Measurements from ENCODE around the gene EHMT2. TPM values are rescaled to one million over a fixed set of nuclear protein-coding genes. Genes with fewer than 3 reads are reported as not detected.

The EHMT2 gene
- total RNA-seq, 4 donors from 2014 or later, result 23.4 to 34.5 (median 27.4) TPM

DNA sequence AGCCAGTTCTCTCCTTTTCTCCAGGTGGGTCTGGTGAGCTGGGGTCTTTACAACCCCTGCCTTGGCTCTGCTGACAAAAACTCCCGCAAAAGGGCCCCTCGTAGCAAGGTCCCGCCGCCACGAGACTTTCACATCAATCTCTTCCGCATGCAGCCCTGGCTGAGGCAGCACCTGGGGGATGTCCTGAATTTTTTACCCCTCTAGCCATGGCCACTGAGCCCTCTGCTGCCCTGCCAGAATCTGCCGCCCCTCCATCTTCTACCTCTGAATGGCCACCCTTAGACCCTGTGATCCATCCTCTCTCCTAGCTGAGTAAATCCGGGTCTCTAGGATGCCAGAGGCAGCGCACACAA lies 47.6 kb upstream of the EHMT2 start:
- 42 to 50% methylated on average over 4 to 9 of the region's 9 CpGs for WGBS, 2 donors
- H3K4me3 ChIP-seq, result peak overlapping the region in 3 of 4 donors; percentile 28 to 62 (median 31)
- peaks cover 9 to 51% (median 32%) of the 10 kb centered on the region in 3 donors for H3K4me1 ChIP-seq
- DNase-seq, result no peak
- intact Hi-C loops (cut with DNase I), result no loop called here
- H3K9me3 ChIP-seq, result no peaks in the 10 kb centered on the region
- peaks cover 0 to 3% (median 0%) of the 10 kb centered on the region in 3 donors for H3K36me3 ChIP-seq
- peaks cover 0 to 16% (median 0%) of the 10 kb centered on the region in 4 donors for H3K27me3 ChIP-seq
- H3K27ac ChIP-seq, result peak overlapping the region; percentile 76 to 97 (median 90)
- TF ChIP-seq POLR2A (IDR thresholded peaks at IDR 0.05), result no peak
- TF ChIP-seq, protein P1, sequence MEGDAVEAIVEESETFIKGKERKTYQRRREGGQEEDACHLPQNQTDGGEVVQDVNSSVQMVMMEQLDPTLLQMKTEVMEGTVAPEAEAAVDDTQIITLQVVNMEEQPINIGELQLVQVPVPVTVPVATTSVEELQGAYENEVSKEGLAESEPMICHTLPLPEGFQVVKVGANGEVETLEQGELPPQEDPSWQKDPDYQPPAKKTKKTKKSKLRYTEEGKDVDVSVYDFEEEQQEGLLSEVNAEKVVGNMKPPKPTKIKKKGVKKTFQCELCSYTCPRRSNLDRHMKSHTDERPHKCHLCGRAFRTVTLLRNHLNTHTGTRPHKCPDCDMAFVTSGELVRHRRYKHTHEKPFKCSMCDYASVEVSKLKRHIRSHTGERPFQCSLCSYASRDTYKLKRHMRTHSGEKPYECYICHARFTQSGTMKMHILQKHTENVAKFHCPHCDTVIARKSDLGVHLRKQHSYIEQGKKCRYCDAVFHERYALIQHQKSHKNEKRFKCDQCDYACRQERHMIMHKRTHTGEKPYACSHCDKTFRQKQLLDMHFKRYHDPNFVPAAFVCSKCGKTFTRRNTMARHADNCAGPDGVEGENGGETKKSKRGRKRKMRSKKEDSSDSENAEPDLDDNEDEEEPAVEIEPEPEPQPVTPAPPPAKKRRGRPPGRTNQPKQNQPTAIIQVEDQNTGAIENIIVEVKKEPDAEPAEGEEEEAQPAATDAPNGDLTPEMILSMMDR (IDR thresholded peaks at IDR 0.05), result no peak

DNA sequence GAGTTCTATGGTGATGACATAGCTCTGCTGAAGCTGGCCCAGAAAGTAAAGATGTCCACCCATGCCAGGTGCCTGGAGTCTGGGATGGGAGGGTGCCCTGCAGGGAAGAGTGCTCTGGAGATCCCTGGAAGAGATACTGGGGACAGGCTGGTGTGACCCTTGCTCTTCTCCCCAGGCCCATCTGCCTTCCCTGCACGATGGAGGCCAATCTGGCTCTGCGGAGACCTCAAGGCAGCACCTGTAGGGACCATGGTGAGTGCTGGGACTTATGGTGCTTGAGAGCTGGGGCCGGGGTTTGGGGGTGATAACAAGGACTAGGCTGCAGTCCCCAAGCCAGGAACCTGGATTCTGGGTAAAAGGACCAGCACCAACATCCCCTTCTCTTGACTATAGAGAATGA lies 46.2 kb upstream of the EHMT2 start:
- H3K4me1 ChIP-seq, result peaks cover 9 to 52% (median 32%) of the 10 kb centered on the region in 3 donors
- H3K36me3 ChIP-seq, result no peaks in the 10 kb centered on the region
- H3K9me3 ChIP-seq, result no peaks in the 10 kb centered on the region
- intact Hi-C loops (cut with DNase I), result no loop called here
- no peak overlapping the region for H3K4me3 ChIP-seq
- H3K27me3 ChIP-seq, result peaks cover 0 to 20% (median 0%) of the 10 kb centered on the region in 4 donors
- DNase-seq, result no peak
- WGBS, 2 donors, result 83% methylated on average over 1 of the region's 3 CpGs; no CpG with 5 or more reads in 1 of the 2 donors
- H3K27ac ChIP-seq, result no peak overlapping the region
- TF ChIP-seq, protein P1 (IDR thresholded peaks at IDR 0.05), result no peak
- TF ChIP-seq POLR2A (IDR thresholded peaks at IDR 0.05), result no peak

DNA sequence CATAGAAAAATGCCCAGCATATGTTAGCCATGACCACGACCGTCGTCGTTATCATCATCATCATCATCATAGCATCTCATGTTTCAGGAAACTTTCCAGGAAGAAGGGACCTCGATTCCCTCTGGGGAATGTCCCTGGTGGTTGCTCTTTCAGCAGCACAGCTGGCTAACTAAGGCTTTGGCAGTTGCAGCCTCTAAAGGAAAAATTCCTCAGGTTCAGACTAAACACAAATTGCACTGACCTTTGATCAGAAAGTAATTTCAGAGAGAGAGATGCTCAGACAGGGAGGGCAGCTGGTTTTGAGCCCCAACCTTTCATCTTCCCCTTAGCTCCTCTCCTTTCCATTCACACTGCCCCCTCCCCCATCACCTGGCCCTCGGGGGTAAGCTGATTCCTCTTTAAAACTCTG lies 42.8 kb upstream of the EHMT2 start:
- WGBS, 2 donors, result 3 to 10% methylated on average over 5 to 6 of the region's 6 CpGs
- TF ChIP-seq, protein P1 (IDR thresholded peaks at IDR 0.05), result no peak
- TF ChIP-seq POLR2A (IDR thresholded peaks at IDR 0.05), result no peak
- no peaks in the 10 kb centered on the region for H3K36me3 ChIP-seq
- no peak overlapping the region for H3K27ac ChIP-seq
- peaks cover 5 to 31% (median 18%) of the 10 kb centered on the region in 3 donors for H3K4me1 ChIP-seq
- intact Hi-C loops (cut with DNase I), result no loop called here
- H3K9me3 ChIP-seq, result no peaks in the 10 kb centered on the region
- H3K27me3 ChIP-seq, result peaks cover 0 to 20% (median 0%) of the 10 kb centered on the region in 4 donors
- DNase-seq, result no peak
- no peak overlapping the region for H3K4me3 ChIP-seq

DNA sequence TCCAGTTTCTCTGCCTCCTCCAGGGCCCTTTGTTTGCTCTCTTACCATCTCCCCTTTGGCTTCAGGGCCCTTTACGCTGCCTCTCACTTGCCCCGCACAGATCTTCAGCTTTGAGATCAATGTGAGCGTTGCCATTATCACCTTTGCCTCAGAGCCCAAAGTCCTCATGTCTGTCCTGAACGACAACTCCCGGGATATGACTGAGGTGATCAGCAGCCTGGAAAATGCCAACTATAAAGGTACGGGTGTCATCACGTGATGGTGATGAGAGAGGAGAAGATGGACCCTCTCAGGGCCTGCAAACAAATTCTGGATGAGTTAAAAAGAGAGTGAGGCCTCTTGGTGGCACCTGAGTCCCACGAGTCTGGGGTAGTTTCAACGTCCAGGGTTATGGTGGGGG lies 38.3 kb upstream of the EHMT2 start:
- 77 to 84% methylated on average over 7 to 8 of the region's 9 CpGs for WGBS, 2 donors
- Histone ChIP-seq H3K36me3 (no peaks in the 10 kb centered on the region), H3K9me3 (no peaks in the 10 kb centered on the region), H3K4me1 (peaks cover 0 to 7% (median 3%) of the 10 kb centered on the region in 3 donors), H3K4me3 (no peak overlapping the region), H3K27ac (no peak overlapping the region), H3K27me3 (peaks cover 0 to 15% (median 0%) of the 10 kb centered on the region in 4 donors)
- no peak for DNase-seq
- TF ChIP-seq, protein P1 (IDR thresholded peaks at IDR 0.05), result no peak
- TF ChIP-seq POLR2A (IDR thresholded peaks at IDR 0.05), result no peak
- intact Hi-C loops (cut with DNase I), result no loop called here

DNA sequence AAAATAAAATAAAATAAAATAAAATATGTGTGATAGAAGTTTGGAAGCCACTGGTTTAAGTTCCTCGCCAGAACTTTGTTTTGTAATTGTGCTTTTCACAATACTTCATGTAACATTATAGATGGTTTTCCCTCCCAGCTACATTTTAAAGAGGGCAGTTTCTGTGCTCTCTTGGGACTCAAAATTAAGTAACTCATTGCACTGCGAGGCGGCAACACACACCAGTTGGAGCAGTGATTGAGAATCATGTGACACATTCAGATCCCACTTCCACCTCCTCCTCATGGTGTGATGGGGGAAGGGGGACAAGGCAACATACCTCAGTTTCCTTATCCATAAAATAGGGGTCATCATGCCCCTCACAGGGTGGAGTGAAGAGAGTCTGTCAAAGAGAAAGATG lies 37.5 kb upstream of the EHMT2 start:
- no peak for DNase-seq
- Histone ChIP-seq H3K9me3 (no peaks in the 10 kb centered on the region), H3K27ac (no peak overlapping the region), H3K36me3 (no peaks in the 10 kb centered on the region), H3K4me3 (no peak overlapping the region), H3K27me3 (peaks cover 0 to 18% (median 0%) of the 10 kb centered on the region in 4 donors), H3K4me1 (no peaks in the 10 kb centered on the region)
- no peak for TF ChIP-seq POLR2A (IDR thresholded peaks at IDR 0.05)
- TF ChIP-seq, protein P1 (IDR thresholded peaks at IDR 0.05), result no peak
- intact Hi-C loops (cut with DNase I), result no loop called here
- WGBS, 2 donors, result 68 to 85% methylated on average over 3 of the region's 3 CpGs

All from esophagus squamous epithelium (tissue), 5 donors.